ENCODE measurements around the gene SLC4A8.

DNA sequence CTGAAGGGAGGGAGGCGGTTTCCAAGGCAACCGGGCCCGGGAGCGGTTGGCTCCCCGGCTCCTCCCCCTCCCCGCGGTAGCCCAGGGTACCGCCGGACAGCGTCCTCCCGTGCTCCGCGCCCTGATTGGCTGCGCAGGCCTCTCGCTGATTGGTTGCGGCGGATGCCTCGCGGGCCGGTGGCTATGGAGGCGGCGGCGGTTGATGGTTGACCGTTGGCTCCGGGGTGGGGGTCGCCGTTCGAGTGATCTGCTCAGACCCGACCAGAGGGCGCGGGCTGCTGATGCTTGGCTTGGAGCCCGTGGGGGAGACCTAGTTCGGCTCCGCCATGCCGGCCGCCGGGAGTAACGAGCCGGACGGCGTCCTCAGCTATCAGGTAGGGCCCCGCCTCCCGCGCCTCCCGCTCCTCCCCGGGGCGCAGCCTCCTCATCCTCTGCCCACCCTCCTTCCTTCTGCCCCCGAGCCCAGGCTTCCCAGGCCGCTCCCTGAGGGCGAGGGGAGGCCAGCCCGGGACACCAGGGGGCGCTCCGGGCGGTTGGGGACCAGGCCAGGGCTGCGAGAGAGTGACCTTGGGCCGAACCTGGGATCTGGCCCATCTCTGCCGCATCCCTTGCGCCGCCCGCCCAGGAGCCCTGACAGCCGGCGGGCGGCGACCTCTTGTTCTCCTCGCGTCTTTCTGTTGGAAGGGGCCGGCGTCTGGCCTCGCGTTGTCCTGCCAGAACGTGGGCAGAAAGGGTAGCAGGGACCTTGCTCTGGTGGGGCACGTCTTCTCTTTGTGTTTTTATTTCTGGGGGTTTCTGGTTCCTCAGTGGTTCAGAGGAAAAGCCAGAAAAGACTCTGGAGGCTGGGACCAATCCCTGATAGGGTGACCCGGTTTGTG is at the start of gene SLC4A8:
- TF ChIP-seq CTCF (IDR thresholded peaks at IDR 0.05) (peak; percentile 53 to 68 (median 58)), POLR2AphosphoS5 (IDR thresholded peaks at IDR 0.05) (peak in 1 of 2 donors; percentile 34), POLR2A (IDR thresholded peaks at IDR 0.05; ENCODE audit: low read depth) (no peak), EP300 (IDR thresholded peaks at IDR 0.05) (no peak)
